GM18508 (cell line): ENCODE data around the gene ABCB9.

Source experiments
- ATAC-seq: cut with Tn5 transposase; IDR thresholded peaks from one replicate; pipeline ENCODE4 v1.9.1; 2021; ENCODE audit warnings: moderate number of reproducible peaks; ENCODE audit not compliant: insufficient read depth, unreplicated experiment

Gene ABCB9

GRCh38 chr12:122995503-122996187 is 29.4 kb upstream of the ABCB9 start:
- no peak for ATAC-seq

- no peak for ATAC-seq
Observed at GRCh38 chr12:122994781-122995502, 28.7 kb upstream of the ABCB9 start.

GRCh38 chr12:122994140-122994675 is 27.9 kb upstream of the ABCB9 start:
- no peak for ATAC-seq

- ATAC-seq, result no peak
Observed at GRCh38 chr12:122992386-122992785, 26.1 kb upstream of the ABCB9 start.

GRCh38 chr12:122991623-122992275 is 25.5 kb upstream of the ABCB9 start:
- ATAC-seq, result no peak

GRCh38 chr12:122990961-122991622 is 24.8 kb upstream of the ABCB9 start:
- no peak for ATAC-seq

- no peak for ATAC-seq
Observed at GRCh38 chr12:122990561-122990960, 24.3 kb upstream of the ABCB9 start.

GRCh38 chr12:122989874-122990419 is 23.7 kb upstream of the ABCB9 start:
- ATAC-seq, result no peak

GRCh38 chr12:122989225-122989839 is 23.1 kb upstream of the ABCB9 start:
- no peak for ATAC-seq

- no peak for ATAC-seq
Observed at GRCh38 chr12:122988612-122989212, 22.4 kb upstream of the ABCB9 start.

GRCh38 chr12:122988036-122988435 is 21.8 kb upstream of the ABCB9 start:
- ATAC-seq, result no peak

- no peak for ATAC-seq
Observed at GRCh38 chr12:122987086-122987951, 21.1 kb upstream of the ABCB9 start.

GRCh38 chr12:122986258-122986871 is 20.1 kb upstream of the ABCB9 start:
- ATAC-seq, result no peak

- ATAC-seq, result no peak
Observed at GRCh38 chr12:122985338-122986257, 19.3 kb upstream of the ABCB9 start.

- ATAC-seq, result no peak
Observed at GRCh38 chr12:122984612-122985337, 18.5 kb upstream of the ABCB9 start.

- ATAC-seq, result no peak
Observed at GRCh38 chr12:122983789-122984515, 17.7 kb upstream of the ABCB9 start.
